ENCODE results near the gene MBD6. TPM values are rescaled to one million over a fixed set of nuclear protein-coding genes. Genes with fewer than 3 reads are reported as not detected.

The MBD6 gene
- total RNA-seq, 4 donors from 2014 or later = 14.9 to 138 (median 17.1) TPM

DNA sequence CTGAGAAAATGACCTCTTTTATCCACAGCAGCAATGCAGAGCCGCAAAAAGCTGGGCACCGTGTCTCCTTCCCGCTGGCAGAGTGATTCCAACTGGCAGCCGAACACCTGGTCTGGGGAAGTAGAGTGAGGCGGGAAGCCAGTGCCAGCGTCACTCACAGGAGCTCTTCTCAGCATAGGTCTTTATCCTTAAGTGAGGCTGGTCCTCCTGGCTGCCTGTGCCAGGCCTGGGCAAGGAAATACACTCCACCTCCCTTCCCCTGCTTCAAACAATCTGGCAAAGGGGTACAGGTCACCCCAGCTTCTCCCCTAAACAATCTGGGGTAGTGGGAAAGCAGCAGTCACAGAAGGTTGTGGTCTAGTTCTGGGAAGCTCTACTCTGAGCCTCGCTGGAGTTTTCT is 47.8 kb upstream of the MBD6 start:
- Histone ChIP-seq H3K27ac (no peak overlapping the region), H3K4me1 (peaks cover 0 to 13% of the 10 kb centered on the region in 2 donors), H3K27me3 (peaks cover 8 to 20% of the 10 kb centered on the region in 2 donors), H3K4me3 (no peak overlapping the region), H3K36me3 (no peaks in the 10 kb centered on the region), H3K9me3 (no peaks in the 10 kb centered on the region)
- DNase-seq = no peak
- intact Hi-C loops (cut with DNase I; ENCODE audit: low total_unique reads) = no loop called here
- TF ChIP-seq, protein P1, sequence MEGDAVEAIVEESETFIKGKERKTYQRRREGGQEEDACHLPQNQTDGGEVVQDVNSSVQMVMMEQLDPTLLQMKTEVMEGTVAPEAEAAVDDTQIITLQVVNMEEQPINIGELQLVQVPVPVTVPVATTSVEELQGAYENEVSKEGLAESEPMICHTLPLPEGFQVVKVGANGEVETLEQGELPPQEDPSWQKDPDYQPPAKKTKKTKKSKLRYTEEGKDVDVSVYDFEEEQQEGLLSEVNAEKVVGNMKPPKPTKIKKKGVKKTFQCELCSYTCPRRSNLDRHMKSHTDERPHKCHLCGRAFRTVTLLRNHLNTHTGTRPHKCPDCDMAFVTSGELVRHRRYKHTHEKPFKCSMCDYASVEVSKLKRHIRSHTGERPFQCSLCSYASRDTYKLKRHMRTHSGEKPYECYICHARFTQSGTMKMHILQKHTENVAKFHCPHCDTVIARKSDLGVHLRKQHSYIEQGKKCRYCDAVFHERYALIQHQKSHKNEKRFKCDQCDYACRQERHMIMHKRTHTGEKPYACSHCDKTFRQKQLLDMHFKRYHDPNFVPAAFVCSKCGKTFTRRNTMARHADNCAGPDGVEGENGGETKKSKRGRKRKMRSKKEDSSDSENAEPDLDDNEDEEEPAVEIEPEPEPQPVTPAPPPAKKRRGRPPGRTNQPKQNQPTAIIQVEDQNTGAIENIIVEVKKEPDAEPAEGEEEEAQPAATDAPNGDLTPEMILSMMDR (IDR thresholded peaks at IDR 0.05) = no peak
- no peak for TF ChIP-seq POLR2A (IDR thresholded peaks at IDR 0.05)

DNA sequence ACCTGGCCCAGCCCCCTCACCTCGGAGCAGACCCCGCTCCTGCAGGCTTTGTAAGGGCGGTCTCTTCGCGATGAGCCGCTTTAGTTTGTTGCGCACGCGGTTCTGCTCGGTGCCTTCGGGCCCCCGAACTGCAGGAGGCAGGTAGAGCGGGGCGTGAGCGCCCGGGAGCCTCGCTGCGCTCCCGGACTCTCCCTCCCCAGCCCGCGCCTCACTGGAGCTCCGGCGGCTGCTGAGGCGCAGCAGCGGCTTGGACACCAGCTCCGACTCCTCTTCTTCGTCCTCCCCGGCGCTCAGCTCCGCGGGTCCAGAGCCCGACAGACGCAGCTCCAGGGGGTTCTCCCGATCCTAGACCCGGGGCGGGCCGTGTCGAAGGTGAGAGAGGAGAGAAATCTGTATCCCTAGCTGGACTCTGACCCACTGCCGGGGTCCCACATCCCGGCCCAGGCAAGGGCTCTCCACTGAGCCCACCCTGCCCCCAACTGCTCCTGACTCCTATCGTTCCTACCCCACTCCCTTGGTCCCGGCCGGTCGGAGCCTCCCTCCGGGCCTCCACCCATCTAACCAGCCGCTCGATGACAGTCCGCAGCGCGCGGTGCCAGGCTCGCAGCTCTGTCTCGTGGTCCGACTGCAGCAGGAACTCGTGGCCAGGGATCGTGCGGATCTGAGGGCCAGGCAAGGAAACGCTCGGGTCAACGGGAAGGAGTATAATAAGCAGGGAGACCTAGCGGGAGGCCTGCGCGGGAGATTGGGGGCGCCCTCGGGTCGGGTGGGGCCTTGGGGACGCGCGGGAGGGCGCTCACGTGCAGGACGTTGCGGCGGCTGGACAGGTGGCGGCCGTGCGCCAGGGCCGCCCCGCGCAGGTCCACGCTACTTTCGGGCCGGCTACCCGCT is 47.1 kb upstream of the MBD6 start:
- peaks cover 0 to 13% of the 10 kb centered on the region in 2 donors for H3K4me1 ChIP-seq
- TF ChIP-seq, protein P1 (IDR thresholded peaks at IDR 0.05) = no peak
- no peaks in the 10 kb centered on the region for H3K36me3 ChIP-seq
- H3K9me3 ChIP-seq = no peaks in the 10 kb centered on the region
- intact Hi-C loops (cut with DNase I; ENCODE audit: low total_unique reads) = no loop called here
- H3K4me3 ChIP-seq = peak overlapping the region; percentile 6 to 18
- no peak overlapping the region for H3K27ac ChIP-seq
- peaks cover 8 to 20% of the 10 kb centered on the region in 2 donors for H3K27me3 ChIP-seq
- no peak for DNase-seq

DNA sequence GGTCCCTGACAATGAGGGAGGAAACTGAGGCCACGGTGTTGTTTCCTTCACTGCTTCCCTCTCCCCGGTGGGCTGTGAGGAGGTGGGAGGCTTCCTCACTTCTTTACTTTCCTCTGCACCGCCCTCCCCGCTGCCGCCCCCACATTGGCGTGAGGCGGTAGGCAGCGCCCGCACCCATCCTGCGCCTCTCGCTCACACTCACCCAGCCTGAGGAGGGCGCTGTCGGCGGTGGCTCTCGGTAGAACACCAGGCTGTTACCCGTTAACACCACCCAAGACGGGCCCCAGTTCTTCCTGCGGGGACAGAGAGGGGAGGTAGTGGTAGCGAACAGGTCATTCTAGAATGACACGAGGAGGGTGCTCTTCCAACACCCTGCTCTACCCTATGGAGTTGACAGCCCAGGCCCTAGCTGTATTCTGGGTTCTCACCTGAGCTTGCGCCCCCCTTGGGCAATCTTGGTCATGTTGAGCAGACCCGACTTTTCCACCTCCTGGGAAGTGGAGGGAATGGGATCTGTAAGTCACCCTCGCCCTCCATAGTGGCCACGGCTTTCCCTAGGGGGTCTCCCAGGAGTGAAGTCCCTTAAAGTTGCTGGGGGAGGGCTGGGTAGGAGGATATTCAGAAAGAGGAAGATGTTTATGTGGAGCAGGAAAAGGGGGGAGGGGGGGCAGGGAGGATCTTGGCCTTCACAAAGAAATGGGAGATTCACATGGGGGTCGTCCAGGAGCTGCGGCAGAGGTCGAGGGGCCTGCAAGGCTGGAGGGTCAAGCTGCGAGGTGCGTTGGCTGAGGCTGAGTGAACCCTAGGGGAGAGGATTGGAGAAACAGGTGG is 46.2 kb upstream of the MBD6 start:
- H3K4me3 ChIP-seq = peak overlapping the region; percentile 6 to 18
- no peak for TF ChIP-seq POLR2A (IDR thresholded peaks at IDR 0.05)
- TF ChIP-seq, protein P1 (IDR thresholded peaks at IDR 0.05) = no peak
- intact Hi-C loops (cut with DNase I; ENCODE audit: low total_unique reads) = no loop called here
- no peak for DNase-seq
- H3K27me3 ChIP-seq = peaks cover 8 to 20% of the 10 kb centered on the region in 2 donors
- no peak overlapping the region for H3K27ac ChIP-seq
- no peaks in the 10 kb centered on the region for H3K36me3 ChIP-seq
- H3K9me3 ChIP-seq = no peaks in the 10 kb centered on the region
- H3K4me1 ChIP-seq = peaks cover 0 to 13% of the 10 kb centered on the region in 2 donors

DNA sequence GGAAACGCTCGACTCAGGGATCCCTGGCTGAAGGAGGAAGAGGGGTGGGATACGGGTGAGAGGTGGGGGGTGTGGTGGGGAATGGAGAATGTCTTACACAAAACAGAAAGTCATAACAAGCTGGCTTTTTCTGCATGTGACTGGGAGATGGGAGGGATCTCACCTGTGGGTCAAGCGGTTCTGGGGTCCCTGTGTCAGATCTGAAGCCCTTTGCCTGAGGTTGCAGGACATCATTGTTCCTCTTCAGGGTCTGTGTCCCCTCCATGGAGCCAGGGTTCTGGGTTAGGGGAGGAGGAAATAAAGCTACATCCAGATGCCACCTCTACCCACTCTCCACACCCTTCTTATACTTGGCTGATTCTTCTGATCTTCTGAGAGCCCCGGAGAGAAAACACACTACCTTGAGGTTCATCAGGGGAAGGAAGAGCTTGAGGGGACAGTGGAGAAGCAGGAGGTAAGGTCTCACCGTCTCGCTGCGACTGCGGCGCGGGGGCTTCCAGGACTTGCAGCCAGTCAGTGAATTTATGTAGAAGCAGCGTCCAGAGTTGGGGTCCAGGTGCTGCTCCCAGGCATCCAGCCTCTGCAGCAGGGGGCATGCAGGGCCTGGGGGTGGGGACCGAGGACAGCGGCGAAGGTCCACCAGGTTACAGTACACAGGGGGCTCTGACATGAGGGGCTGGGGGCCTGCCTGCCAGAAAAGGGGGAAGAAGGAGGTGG is 45.5 kb upstream of the MBD6 start:
- no peak overlapping the region for H3K27ac ChIP-seq
- peaks cover 0 to 13% of the 10 kb centered on the region in 2 donors for H3K4me1 ChIP-seq
- H3K27me3 ChIP-seq = peaks cover 8 to 20% of the 10 kb centered on the region in 2 donors
- TF ChIP-seq, protein P1 (IDR thresholded peaks at IDR 0.05) = no peak
- TF ChIP-seq POLR2A (IDR thresholded peaks at IDR 0.05) = no peak
- H3K36me3 ChIP-seq = no peaks in the 10 kb centered on the region
- intact Hi-C loops (cut with DNase I; ENCODE audit: low total_unique reads) = no loop called here
- no peak for DNase-seq
- no peaks in the 10 kb centered on the region for H3K9me3 ChIP-seq
- H3K4me3 ChIP-seq = no peak overlapping the region

Measured in uterus (tissue), 4 donors.